ENCODE data around the gene CTIF.

CTIF gene

DNA sequence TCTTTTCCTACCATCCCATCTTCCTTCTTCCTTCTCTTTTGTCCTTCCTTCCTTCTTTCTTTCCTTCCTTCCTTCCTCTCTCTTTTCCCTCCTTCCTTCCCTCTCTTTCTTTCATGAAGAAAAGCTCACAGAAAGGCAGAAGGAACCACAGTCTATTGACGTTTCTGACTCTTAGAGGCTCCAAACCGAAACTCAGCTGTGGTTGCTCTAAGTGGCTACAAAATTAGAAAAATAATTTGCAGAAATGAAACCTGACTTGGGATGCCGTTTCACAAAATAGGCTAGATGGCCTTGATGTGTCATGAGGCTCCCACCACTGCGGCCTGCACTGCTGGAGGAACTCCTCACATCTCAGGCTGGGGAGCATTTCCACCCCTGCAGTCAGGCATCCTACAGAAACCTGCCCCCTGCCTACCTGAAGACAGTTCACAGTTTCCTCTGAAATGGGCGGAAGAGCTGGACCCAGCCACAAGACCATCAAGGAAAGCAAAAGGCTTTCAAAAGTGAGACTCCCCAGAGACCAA is 246.3 kb downstream of the CTIF start:
- no peak for DNase-seq (ENCODE audit: extremely low read depth, low read depth)
- no peak overlapping the region for H3K4me3 ChIP-seq (replicated peaks; ENCODE audit: low read depth, low read length)
- TF ChIP-seq CTCF (IDR thresholded peaks at IDR 0.05; ENCODE audit: low read depth, low read length, missing control alignments): no peak

DNA sequence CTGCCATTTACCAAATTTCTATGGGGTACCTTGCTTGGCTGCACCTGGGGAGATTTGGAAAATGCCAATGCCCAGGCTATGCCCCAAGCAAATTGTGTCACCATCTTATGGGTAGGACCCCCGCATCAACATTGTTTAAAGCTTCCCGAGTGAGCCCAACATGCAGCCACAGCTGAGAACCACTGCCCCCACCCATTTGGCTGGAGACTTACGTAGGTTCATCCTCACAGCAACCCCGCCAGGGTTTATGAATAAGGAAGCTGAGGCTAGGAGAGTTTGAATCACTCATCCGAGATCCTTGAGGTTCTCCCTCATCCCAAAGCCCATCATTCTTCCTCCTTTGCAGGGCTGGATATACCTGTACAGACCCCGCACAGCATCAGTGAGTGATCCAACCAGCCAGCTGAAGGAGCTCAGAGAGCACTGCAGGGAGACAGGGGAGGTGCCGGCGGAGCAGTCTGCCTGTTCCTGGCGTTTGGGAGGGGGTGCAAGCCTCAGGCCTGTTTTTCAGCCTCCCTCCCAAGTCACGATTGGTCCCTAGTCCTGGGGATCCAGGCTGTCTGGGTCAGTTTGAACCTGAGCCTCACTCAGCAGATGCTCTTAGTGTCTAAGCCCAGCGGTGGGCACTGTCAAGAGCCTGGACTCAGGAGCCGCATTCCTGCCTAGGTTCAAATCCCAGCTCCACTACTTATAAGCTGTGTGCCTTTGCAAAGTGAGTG is 247.1 kb downstream of the CTIF start:
- no peak for TF ChIP-seq CTCF (IDR thresholded peaks at IDR 0.05; ENCODE audit: low read depth, low read length, missing control alignments)
- DNase-seq (ENCODE audit: extremely low read depth, low read depth): no peak
- no peak overlapping the region for H3K4me3 ChIP-seq (replicated peaks; ENCODE audit: low read depth, low read length)

- TF ChIP-seq CTCF (IDR thresholded peaks at IDR 0.05; ENCODE audit: low read depth, low read length, missing control alignments): no peak
Measured at GRCh38 chr18:48786455-48787202, 247.8 kb downstream of the CTIF start.

GRCh38 chr18:48787203-48788151 is 248.6 kb downstream of the CTIF start:
- H3K4me3 ChIP-seq (replicated peaks; ENCODE audit: low read depth, low read length): no peak overlapping the region
- no peak for TF ChIP-seq CTCF (IDR thresholded peaks at IDR 0.05; ENCODE audit: low read depth, low read length, missing control alignments)
- DNase-seq (ENCODE audit: extremely low read depth, low read depth): no peak

More at GRCh38 chr18:48786455-48787202, 247.8 kb downstream of the CTIF start:
- no peak overlapping the region for H3K4me3 ChIP-seq (replicated peaks; ENCODE audit: low read depth, low read length)
- DNase-seq (ENCODE audit: extremely low read depth, low read depth): no peak

DNA sequence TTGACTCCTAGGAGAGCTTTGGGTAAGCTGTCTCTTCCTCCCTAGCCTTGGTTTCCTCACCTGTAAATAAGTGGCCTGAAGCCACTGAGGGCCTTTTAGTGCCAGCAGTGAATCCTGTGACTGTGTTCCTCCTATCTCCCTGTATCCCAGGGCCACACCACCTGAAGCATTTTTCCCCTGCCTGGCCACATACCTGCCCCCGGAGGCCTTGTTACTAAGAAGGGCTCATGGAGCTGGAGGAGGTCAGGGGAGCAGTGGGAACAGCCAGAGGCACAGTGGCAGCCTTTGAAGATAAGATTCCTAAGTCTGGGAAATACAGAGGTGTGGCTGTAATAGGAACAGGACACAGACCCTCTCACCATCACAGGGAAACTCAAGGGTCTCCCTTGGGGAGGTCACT is 249.5 kb downstream of the CTIF start:
- DNase-seq (ENCODE audit: extremely low read depth, low read depth): no peak
- no peak overlapping the region for H3K4me3 ChIP-seq (replicated peaks; ENCODE audit: low read depth, low read length)
- TF ChIP-seq CTCF (IDR thresholded peaks at IDR 0.05; ENCODE audit: low read depth, low read length, missing control alignments): no peak

GRCh38 chr18:48789259-48789812 is 250.5 kb downstream of the CTIF start:
- DNase-seq (ENCODE audit: extremely low read depth, low read depth): no peak
- TF ChIP-seq CTCF (IDR thresholded peaks at IDR 0.05; ENCODE audit: low read depth, low read length, missing control alignments): no peak
- no peak overlapping the region for H3K4me3 ChIP-seq (replicated peaks; ENCODE audit: low read depth, low read length)

All from HFF-Myc (cell line).